Nephron progenitor cell (in vitro differentiated cells): ENCODE measurements around the gene CD63.

Experiments
- DNase-seq: peaks from one replicate; pipeline ENCODE4 v3.0.0; 2021
- H3K27ac Mint-ChIP-seq: 2 replicates; pipeline ENCODE4 v1.8.0; 2021; ENCODE audit warnings: mild to moderate bottlenecking, moderate library complexity, mixed read lengths
- H3K27me3 Mint-ChIP-seq: 2 replicates; pipeline ENCODE4 v1.8.0; 2021; ENCODE audit warnings: mild to moderate bottlenecking, low read depth, mixed read lengths; ENCODE audit not compliant: poor library complexity
- H3K36me3 Mint-ChIP-seq: 2 replicates; pipeline ENCODE4 v1.8.0; 2021; ENCODE audit warnings: low read depth, mixed read lengths
- H3K4me1 Mint-ChIP-seq: 2 replicates; pipeline ENCODE4 v1.8.0; 2021; ENCODE audit warnings: mixed read lengths
- H3K4me3 Mint-ChIP-seq: 2 replicates; pipeline ENCODE4 v1.8.0; 2021; ENCODE audit warnings: mild to moderate bottlenecking, moderate library complexity, mixed read lengths
- H3K9me3 Mint-ChIP-seq: 2 replicates; pipeline ENCODE4 v1.8.0; 2021; ENCODE audit warnings: mild to moderate bottlenecking, moderate library complexity, mixed read lengths
- CTCF ChIP-seq: fragments of 200-600 bp; sonication (generic); IDR thresholded peaks from 2 replicates; pipeline ENCODE4 v1.5.0; 2021; ENCODE audit warnings: antibody characterized with exemption

CD63 gene

DNA sequence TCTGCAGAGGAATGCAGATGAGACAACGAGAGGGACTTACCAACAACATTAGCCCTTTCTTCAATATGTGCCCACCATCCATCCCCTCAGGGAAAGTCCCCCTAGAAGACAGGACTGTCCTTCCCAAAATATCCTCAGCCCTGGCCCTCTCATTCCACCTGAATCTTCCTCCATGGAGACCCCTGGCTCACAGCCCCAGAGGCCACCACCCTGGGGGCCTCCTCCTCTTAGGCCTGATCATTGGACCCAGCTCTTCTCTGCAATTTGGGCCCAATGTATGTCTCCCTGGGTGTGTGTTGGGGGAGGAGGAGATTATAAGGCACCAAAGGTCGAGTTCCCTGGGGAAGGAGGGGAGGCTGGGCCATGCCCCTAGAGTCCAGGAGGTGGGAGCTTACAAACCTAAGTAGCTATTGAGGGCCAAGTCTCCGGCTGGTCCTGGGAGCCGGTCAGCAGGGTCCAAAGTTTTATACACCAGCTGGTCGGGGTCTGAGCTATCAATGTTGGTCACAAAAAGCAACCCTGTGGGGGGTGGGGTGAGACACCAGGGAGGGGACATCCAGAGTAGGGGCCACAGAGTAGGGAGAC lies 29.2 kb downstream of the CD63 start:
- Mint-ChIP-seq H3K4me1 (peaks cover 5% of the 10 kb centered on the region), H3K27ac (peak overlapping the region; percentile 6), H3K36me3 (no peaks in the 10 kb centered on the region), H3K27me3 (no peaks in the 10 kb centered on the region), H3K9me3 (no peaks in the 10 kb centered on the region), H3K4me3 (no peak overlapping the region)
- TF ChIP-seq CTCF = no peak
- no peak for DNase-seq

DNA sequence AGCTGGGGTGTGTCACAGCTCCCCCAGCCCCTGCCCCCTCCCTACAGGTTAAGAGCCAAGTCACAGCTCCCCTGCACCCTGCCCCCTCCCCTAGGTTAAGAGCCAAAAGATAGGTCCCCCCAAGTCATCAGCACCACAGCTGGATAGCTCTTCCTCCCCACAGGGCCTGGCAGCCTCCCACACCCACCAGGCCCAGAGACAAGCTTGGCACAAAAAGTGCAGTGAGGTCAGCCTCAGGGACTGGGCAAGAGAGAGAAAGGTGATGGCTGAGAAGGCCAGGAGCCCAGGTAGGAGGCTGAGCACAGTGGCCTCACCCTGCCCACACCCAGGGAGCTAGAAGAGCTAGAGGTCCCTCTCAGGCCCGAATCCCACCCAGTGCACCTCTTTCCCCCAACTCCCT lies 29.8 kb downstream of the CD63 start:
- no peaks in the 10 kb centered on the region for H3K9me3 Mint-ChIP-seq
- no peaks in the 10 kb centered on the region for H3K36me3 Mint-ChIP-seq
- TF ChIP-seq CTCF = no peak
- H3K4me3 Mint-ChIP-seq = no peak overlapping the region
- H3K4me1 Mint-ChIP-seq = peaks cover 5% of the 10 kb centered on the region
- H3K27me3 Mint-ChIP-seq = no peaks in the 10 kb centered on the region
- no peak for DNase-seq
- H3K27ac Mint-ChIP-seq = no peak overlapping the region

GRCh38 chr12:55698241-55698955 lies 30.4 kb downstream of the CD63 start:
- TF ChIP-seq CTCF = no peak
- H3K36me3 Mint-ChIP-seq = no peaks in the 10 kb centered on the region
- no peaks in the 10 kb centered on the region for H3K9me3 Mint-ChIP-seq
- H3K27ac Mint-ChIP-seq = no peak overlapping the region
- H3K4me3 Mint-ChIP-seq = no peak overlapping the region
- no peaks in the 10 kb centered on the region for H3K27me3 Mint-ChIP-seq
- DNase-seq = no peak
- H3K4me1 Mint-ChIP-seq = peaks cover 5% of the 10 kb centered on the region

- DNase-seq = no peak
- Mint-ChIP-seq H3K4me3 (no peak overlapping the region), H3K27me3 (no peaks in the 10 kb centered on the region), H3K9me3 (no peaks in the 10 kb centered on the region), H3K4me1 (peaks cover 5% of the 10 kb centered on the region), H3K36me3 (no peaks in the 10 kb centered on the region), H3K27ac (no peak overlapping the region)
- TF ChIP-seq CTCF = no peak
Observed at GRCh38 chr12:55697686-55698085, 31.1 kb downstream of the CD63 start.

- Mint-ChIP-seq H3K27me3 (no peaks in the 10 kb centered on the region), H3K4me3 (no peak overlapping the region), H3K36me3 (no peaks in the 10 kb centered on the region), H3K4me1 (peaks cover 5% of the 10 kb centered on the region), H3K27ac (peak overlapping the region; percentile 81), H3K9me3 (no peaks in the 10 kb centered on the region)
- no peak for DNase-seq
- TF ChIP-seq CTCF = no peak
Observed at GRCh38 chr12:55696796-55697462, 31.9 kb downstream of the CD63 start.
